ENCODE data around the gene RALGPS1.
"Not testable (repeated sequence)": the region's sequence is repeated elsewhere in the genome, so short reads cannot be mapped to it uniquely, and the experiment has no call there.

Gene RALGPS1

DNA sequence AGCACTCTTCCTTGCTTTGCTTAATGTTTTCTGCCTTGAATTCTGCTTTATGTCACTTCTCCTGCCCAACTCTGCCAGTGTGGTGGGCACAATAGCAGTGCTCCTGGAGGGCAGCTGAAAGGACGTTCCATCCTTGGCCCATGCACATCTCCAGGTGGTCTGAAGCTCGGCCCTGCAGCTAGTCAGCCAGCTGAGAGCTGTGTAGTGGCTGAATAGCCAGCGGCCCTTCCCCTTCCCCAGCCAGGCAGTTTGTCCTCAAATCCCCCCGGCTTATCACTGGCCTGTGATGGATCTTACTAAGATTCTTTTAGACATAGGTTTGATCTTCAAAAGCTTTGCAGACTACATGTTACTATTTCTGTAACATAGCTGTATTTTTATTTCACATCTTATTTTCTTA is 250.5 kb downstream of the RALGPS1 start:
- no peak for DNase-seq

DNA sequence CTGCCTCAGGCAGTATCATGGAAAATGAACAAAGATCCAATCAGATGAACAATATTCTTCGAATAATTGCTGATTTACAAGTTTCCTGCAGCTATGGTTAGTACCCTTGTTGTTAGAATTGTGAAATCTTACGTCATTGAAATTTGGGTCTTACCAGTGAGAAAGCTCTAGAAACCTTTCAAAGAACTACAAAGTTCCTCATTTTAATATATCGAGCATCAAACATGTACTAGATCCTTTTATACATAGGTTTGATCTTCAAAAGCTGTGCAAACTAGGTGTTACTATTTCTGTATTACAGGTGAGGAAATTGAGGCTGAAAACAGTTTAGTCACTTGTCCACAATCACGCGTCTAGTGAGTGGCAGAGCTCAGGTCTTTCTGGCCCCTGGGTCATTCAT is 251.5 kb downstream of the RALGPS1 start:
- no peak for DNase-seq

DNA sequence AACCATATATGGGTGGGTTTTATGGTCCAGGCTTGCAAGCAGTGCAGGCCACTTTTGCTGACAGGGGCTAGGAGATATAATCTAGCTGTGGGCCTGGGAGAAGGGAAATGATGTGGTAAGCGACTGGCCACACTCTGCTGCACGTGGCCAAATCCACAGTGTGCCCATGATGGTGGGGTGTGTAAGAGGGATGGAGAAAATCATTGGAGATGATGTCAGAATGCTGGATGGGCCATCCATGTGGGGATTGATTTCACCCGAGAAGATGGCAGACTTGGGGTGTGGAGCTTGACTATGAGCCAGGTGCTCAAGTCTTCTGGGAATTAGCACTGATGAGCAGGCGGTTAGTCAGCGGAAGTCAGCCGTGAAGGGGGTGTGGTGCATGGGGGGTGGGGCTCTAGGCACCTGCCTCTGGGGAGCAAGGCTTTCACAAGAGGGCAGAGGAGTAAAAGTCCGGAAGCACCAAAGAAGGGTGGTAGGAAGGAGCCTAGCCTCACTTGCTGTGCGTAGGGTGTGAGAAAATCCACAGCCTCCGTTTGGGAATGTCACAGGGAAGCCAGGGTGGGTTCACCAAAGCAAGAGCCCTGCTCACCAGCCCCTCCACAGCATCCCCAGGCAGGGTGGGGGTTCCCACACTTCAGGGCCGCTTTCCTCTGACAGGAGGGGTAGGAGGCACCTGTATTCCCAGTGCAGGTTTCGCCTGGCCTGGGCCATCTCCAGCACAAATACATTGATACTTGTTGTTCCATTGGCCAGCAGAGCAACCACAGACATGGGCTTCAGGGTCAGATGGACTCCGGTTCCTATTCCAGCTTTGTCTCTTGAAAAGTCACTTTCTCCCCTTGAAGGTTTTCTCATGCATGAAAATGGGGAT is 252.3 kb downstream of the RALGPS1 start:
- no peak for DNase-seq

DNA sequence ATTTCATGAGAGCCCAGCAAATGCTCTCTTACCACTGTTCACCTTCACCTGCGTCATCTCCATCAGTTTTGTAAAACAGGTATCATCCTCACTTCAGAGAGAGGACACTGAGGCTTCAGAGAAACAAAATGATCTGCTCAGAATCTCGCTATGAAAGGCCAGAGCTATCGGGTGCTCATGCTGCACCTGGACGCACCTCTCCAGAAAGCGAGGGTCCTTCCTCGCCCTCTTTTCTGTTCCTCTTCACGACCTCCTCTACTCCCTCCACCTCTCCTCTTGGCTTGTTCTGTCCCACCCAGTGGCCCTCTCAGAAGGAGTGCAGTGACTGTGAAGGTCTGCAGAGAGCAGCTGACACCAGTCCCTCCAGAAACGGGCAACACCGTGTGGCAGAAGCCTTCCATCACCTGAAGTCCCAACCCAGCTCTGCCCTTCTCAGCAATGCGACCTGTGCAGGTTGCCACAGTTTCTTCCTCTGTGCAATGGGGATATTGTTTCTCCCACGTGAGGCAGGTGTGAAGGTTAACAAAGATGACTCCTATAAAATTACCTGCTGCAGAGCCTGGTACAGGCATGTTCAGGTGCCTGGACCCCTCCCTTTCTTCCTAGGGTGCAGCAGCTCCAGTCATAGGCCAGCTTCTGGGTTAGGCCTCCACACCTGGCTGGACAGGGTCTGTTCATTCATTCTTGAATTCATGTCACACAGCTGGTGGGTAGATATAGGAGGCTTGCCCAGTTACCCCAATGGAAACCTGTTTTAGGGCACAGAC is 253.2 kb downstream of the RALGPS1 start:
- no peak for DNase-seq

DNA sequence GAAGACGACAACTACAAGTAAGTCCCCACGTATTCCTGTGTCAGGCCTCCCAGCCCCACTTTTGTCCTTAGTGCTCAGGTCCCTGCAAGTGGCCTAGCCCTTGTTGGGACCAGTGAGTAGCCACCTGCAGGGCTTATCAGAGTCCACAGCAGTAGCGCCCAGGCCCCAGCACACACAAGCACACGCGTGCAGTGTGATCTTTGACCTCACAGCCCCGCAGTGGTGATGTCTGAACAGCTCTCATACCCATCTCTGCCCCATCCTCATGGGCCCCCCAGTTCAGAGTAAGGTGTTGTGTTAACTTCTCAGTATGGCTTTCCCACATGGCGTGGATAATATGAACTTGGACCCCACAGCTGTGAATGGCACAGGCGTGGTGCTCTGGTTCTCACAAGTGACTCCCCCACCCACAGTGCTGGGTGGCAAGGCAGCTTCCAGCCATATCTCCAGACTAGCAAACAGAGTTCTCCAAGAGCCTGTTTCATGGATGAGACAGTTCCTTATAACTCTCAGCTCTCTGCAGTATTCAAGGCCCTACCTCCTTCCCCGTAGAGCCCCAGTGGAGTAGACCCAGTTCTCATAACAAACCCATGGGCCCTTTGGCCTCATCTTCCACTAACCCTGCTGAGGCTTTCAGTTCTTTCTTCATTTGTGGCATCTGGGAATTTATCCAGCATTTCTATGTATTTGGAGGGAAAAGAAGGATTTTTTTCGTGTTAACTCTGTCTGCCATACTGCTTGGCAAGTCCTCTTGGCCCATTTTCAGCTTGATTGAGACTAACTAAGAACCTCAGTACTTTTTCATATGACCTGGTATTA is 254.4 kb downstream of the RALGPS1 start:
- no peak for DNase-seq

DNA sequence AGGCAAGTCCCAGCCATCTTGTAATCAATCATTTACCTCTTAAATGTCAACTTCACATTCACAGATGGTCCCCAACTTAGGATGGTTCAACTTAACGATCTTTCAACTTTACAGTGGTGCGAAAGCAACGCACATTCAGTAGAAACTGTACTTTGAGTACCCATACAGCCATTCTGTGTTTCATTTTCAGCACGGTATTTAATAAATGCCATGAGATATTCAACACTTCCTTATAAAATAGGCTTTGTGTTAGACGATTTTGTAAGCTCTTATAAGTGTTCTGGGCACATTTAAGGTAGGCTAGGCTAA is 254.9 kb downstream of the RALGPS1 start:
- no peak for DNase-seq

DNA sequence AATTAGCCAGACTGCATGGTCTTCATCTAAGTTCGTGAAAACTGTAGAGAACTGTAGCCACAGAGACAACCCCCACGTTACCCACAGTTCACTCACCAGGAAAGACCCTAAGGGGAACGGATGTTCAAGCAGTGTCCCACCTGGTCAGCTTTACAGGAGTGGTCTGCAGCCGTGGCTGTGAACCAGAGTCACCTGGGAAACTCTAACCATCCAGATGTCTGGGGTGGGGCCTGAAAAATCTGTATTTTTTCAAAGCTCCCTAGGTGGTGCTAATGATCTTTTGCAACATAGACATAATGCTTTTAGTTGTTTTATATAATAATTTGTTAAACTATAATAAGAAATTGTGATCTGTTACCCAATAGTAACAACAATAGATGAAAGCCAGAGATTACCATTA is 255.5 kb downstream of the RALGPS1 start:
- DNase-seq = no peak

DNA sequence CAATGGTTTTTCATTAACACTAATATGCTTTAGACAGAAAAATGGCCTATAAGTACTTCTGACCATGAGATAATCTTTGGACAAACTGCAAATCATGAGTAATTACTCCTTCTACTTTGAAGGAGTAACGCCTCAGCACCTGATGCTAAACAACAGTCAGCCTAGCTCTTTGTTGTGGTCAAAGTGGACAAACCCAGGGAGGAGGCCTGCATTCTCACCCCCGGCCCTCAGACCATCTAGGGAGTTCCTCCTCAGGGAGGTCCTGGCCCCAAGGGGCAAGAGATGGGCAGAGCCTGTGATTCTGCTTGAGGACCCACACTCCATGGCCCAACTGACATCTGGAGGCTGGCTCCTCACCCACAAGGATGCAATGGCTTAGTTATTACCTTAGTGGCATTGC is 256.1 kb downstream of the RALGPS1 start:
- DNase-seq = no peak

DNA sequence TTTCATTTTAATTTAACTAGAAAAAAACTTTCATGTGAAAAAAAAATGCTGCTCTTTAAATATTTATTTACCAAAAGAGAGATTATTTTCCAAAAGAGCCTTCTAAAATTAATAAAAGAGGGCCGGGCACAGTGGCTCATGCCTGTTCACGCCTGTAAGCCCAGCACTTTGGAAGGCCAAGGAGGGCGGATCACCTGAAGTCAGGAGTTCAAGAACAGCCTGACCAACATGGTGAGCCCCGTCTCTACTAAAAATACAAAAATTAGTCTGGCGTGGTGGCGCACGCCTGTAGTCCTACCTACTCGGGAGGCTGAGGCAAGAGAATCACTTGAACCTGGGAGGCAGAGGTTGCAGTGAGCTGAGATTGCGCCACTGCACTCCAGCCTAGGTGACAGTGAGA is 256.8 kb downstream of the RALGPS1 start:
- DNase-seq = not testable (repeated sequence)

DNA sequence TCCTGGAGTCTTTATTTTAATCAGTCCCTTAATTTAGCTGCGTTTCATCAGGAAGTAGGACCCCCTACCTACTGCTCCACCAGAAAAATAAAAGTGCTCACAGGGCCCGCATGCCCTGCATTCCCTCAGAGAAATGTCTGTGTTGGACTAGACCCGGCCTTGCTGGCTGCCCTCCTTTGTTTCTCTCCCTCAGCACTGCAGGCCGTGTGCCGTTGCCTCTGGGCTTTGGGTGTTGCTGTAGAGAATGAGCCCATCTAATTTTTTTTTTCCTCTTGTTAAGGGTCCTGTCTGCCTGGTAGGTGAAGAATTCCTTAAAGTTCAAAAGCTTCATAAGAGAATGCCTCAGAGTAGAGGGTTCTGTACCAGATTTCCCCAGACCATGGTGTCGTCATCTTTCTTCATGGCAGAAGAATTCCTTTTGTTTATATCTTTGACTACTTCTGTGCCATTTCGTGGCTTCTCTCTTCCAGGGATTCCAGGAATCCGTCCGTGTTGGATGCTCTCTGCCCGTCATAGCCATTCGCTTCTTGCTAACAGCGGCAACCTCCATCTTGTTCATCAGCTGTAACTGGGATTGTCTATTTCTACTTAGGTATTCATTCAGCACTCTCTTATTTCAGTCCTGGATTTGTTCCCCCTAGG is 257.6 kb downstream of the RALGPS1 start:
- DNase-seq = no peak

DNA sequence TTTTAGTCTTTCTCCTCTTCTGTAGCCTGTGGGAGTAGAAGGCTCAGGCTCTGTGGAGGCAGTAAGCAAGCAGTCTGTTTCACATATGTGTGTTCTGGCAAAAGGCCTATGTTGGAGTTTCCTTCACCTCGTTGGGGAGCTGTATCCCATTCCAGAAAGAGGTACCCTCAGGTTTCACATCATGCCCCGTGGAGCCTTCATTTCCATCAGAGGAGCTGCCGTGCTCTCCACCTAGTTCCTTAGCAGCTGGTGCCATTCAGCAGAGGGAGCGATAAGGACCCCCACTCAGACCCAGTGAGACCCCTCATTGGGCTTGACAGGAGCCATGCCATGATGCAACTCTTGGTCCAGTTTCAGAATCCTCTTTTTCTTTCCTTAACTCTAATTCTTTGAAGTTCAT is 258.5 kb downstream of the RALGPS1 start:
- DNase-seq = no peak

DNA sequence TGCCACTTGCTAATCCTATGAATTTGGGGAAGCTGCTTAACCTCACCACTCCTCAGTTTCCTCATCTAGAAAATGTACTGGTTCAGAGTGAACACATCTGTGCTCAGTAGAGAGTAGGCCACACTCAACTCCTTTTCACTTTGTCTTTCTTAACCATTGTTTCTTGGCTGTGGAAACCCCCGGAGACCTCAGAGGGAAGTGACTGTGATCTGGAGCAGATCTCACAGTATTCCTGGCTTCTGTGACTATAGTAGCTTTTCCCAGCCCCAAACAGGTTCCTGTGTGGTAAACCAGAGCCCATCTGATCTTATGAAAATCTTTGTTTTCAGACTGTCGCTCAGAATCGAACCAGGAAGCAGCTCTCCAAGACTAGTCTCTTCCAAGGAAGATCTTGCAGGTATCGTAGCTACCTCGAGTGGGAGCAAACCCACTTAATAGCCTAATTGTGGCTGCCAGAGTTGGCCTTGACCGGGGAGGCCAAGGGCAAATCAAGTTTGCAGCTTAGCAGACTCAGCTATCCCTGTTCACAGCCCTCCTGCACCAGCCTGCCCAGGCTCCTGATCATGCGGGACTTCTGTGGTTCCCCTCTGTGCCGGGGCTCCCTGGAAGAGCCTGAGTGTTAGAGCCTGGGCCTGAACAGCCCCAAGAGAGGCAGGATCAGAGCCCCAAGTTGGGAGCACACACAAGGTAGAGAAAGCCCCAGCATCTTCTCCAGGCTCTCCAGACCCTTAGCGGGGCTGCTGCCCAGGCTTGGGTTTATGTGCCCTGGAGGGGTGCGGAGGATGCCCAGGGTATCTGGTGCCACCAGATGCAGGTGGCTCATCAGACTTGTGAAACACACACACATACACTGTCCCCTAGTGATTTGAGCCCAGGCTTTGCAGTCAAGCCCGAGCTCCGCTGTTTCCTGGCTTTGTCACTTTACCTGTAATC is 260.1 kb downstream of the RALGPS1 start:
- DNase-seq = no peak

DNA sequence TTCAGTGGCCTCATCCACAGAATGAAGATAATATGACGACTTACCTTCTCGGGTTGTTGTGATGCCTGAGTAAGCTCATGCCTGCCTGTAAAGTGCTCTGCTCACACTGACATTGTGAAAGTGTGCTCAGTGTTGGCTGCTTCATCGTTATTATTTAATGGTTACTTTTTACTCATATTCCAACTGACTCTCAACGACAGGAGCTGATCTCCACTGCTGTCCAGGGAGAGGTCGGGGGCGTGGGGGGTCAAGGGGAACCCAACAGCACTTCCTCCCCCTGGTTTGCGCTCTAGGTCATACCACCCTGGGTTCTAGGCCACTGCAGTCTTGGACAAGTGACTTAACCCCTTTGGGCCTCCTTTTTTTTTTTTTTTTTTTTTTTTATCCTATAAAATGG is 260.7 kb downstream of the RALGPS1 start:
- no peak for DNase-seq

DNA sequence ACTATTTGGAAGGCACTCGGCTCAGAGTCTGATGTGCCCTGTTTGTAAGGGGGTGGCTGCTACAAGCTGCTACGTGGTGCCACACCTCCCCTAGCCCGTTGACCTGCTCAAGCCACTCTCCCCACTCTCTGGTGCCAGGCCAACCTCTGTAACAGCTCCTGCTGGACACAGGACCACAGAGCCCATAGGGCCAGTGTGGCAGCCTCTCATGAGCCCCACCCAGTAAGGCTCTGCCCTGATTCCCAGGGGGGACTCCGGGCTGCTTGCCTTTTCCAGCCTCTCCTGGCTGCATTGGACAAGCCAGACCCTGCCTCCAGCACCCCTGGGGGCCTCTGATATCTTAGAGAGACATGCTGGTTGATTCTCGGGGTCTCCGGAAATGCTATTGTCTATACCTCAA is 261.2 kb downstream of the RALGPS1 start:
- DNase-seq = no peak

DNA sequence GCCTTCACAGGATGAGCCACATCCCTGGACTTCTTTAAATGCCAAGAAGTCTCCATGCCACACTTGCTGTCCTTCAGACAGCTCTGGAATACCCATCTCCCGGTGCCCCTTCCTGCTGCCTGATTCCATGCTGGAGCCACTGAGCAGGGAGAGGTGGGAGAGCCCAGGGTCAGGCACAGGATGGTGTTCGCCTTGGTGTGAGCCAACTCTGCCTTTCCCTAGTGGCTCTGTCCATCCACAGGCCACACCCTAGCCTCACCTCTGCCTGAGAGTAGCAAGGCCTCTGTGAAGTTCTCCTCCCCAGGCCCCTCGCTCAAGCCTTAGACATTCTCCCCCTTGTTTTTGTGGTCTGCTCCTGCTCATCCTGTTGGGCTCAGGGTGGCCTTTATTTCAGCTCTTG is 262.0 kb downstream of the RALGPS1 start:
- DNase-seq = no peak

DNA sequence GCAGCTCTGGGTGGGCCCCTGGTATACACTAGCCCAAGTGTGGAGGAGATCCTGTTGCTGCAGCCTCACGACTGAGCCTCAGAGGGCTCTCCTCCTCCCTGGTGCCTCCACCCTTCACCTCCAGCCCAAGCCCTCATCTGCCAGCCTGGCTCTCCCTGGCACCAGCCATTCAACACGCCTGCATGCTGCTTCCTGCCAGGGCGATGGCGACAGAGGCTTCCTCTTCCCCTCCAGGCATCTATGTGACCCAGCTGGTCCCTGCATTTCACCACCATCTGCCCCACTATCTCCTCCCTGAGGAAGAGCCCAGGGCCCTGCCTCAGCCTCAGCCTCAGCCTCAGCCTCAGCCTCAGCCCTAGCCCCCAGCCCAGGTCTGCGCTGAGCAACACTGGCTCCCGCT is 262.6 kb downstream of the RALGPS1 start:
- no peak for DNase-seq

DNA sequence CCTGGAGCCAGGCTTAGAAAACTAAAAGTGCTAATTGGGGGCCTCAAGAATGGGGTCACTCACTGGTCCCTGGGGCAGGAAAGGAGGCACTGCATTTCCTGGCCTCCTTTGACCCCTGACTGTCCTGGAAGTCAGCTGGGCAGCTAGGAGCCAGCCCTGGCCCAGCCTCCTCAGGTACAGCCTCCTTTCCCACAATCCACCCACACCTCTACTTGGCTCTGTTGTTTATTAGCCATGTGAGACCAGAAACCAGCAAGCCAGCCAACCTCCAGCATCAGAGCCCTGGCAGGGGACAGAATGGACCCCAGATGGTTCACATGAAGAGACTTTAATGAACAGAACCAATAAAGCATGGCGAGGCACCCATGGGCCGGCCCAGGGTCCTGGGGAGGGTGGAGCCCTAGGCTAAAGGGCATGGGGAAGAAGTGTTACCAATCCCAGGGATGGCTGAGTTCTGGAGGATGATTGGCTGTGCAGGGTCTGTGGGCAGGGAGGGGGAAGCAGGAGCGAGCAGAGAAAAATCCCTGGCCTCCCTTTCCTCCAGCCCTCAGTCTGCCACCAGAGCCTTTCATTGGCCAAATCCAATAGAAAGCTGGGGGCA is 263.2 kb downstream of the RALGPS1 start:
- no peak for DNase-seq

DNA sequence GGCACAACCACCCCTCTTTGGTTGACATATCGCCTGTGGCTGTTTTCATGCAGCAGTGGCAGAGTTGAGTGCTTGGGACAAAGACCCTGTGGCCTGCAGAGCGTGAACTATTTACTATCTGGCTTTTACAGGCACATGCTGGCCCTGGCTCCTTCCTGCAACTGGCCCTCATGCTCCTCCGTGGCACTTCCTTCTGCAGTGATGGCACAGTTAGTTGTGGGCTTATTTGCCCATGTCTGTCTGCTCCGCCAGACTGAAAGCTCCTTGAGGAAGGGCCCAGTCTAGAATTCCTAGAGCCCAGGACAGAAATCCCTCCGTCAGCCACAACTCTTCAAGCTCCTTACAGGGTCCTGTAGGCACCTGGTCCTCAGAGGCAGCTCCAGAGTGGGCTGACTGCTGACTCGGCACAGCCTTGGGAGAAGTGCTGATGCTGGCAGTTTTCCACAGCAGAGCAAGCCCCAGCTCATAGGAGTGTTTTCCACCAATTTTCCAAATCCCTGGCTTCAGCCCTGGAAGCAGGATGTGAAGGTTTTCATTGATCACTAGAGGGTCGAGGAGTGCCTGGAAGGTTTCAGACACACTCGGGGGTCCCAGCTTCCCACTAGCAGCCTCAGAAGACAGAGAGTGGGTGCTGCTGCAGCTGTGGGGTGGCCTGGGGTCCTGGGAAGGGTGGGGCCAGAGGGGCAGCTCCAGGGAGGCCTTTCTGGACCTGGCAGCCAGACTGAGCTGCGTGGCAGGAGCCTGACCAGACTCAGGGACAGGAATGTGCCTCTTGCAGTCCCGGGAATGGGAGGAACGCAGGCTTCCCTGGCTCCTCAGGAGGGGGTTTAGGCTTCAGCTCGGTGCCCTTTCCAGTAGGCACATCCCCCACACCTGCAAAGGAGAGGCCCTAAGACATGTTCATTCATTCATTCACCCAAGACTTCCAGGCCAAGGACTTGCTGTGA is 264.4 kb downstream of the RALGPS1 start:
- no peak for DNase-seq

DNA sequence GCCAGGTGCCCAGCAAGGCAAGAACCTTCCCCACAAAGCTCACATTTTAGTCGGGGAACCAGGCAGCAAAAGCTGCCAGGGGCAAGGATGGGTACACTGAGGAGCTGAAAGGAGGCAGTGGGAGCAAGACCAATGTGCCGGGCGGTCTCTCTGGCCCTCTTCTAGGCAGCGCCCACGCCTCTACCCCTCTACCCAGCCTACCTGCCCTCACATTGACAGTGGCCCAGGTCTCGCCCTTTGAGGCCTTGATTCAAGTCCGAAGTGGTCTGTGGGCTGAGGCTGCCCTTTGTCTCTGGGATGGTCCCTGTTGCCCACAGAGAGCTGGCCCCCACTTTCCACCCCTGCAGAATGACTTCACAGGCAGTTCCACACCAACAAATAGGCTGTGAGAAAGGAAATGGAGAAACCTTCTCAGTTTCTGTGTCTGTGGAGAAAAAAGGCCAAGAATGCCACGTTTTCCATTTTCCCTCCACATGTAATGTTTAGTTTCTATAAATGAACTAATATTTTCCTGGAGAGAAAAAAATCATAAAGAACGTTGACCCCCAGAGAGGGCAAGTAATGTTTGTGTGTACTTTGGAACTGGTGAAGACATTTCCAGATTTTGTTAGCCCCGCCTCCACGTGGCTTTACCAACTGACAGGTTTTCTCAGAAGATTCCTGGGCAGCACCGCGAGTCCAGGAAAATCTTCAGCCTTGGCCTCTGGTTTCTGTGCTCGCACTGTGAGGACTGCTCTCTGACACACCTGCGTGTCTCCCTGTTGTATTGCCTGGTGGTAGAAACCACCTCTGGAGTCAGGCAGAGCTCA is 265.3 kb downstream of the RALGPS1 start:
- DNase-seq = no peak
